Spleen (tissue), 13 donors: ENCODE data around the gene PLCB1. TPM values are rescaled to one million over a fixed set of nuclear protein-coding genes. Genes with fewer than 3 reads are reported as not detected.

Source experiments
- DNase-seq: peaks from one replicate; pipeline ENCODE4 v3.0.0-alpha.2; 2020
- H3K27ac ChIP-seq, 8 donors: fragments of 200-600 bp; sonication (generic) in 7 of 8; 1 replicate in 4 of 8; 2 replicates in 4 of 8; pipeline versions ENCODE4 v1.5.0 to v1.8.0; 2016 to 2021; ENCODE audit warnings: inconsistent platforms in 4 of 8, mild to moderate bottlenecking in 4 of 8, moderate library complexity in 1 of 8
- H3K27me3 ChIP-seq, 7 donors: fragments of 200-600 bp; sonication (generic) in 6 of 7; replicated peaks in 1 of 7; 1 replicate in 4 of 7; 2 replicates in 3 of 7; pipeline versions ENCODE4 v1.5.0 to v1.8.0; 2016 to 2021; ENCODE audit warnings: inconsistent platforms in 3 of 7, mild to moderate bottlenecking in 1 of 7
- H3K36me3 ChIP-seq, 6 donors: fragments of 200-600 bp; sonication (generic) in 5 of 6; 1 replicate in 4 of 6; 2 replicates in 2 of 6; pipeline versions ENCODE4 v1.5.0 to v1.8.0; 2016 to 2021; ENCODE audit warnings: inconsistent platforms in 2 of 6
- H3K4me1 ChIP-seq, 6 donors: fragments of 200-600 bp; sonication (generic) in 5 of 6; 1 replicate in 3 of 6; 2 replicates in 3 of 6; pipeline versions ENCODE4 v1.5.0 to v1.8.0; 2016 to 2021; ENCODE audit warnings: inconsistent platforms in 3 of 6
- H3K4me3 ChIP-seq, 8 donors: fragments of 200-600 bp; sonication (generic) in 7 of 8; 1 replicate in 4 of 8; 2 replicates in 4 of 8; pipeline versions ENCODE4 v1.5.0 to v1.8.0; 2016 to 2021; ENCODE audit warnings: inconsistent platforms in 4 of 8, mild to moderate bottlenecking in 4 of 8, moderate library complexity in 2 of 8
- H3K9me3 ChIP-seq, 8 donors: fragments of 200-600 bp; sonication (generic) in 7 of 8; 1 replicate in 4 of 8; 2 replicates in 4 of 8; pipeline versions ENCODE4 v1.5.0 to v1.8.0; 2016 to 2021; ENCODE audit warnings: inconsistent platforms in 4 of 8
- POLR2A ChIP-seq, 3 donors: fragments of 450-650 bp; IDR thresholded peaks; one replicate each; pipeline ENCODE4 v1.5.1; 2017; ENCODE audit warnings: antibody characterized with exemption in 3 of 3, mild to moderate bottlenecking in 1 of 3
- POLR2AphosphoS5 ChIP-seq, 3 donors: sonication (generic); formaldehyde crosslinking; IDR thresholded peaks; one replicate each; pipeline ENCODE4 v1.5.1; 2017; ENCODE audit warnings: antibody characterized with exemption in 3 of 3
- WGBS, 5 donors: extraction: QIAGEN DNeasy Blood & Tissue Kit in 3 of 5; methylation state at CpG; one replicate each; pipeline versions ENCODE4 v1.1.5 to v1.1.7; 2013 to 2018; 5-methylcytosine and 5-hydroxymethylcytosine counted together
- intact Hi-C: fragments of 100-400 bp; cut with DNase I; formaldehyde crosslinking; loops from one replicate; pipeline ENCODE4 v1.15.0; 2023; ENCODE audit warnings: low total_unique reads
- long read RNA-seq, 2 donors: transcript quantifications; one replicate each; lab custom pipeline, GENCODE V29; 2026
- polyA plus RNA-seq, 3 donors: library from polyadenylated mRNA; stranded (reverse); fragments of 200-250 nt; gene quantifications; one replicate each; pipeline ENCODE4 v1.2.1, GENCODE V29; 2013
- total RNA-seq, 7 donors: library from RNA; depleted of rRNA in 3 of 7; stranded (reverse); fragments of >200 nt in 3 of 7; fragmentation: NEBNext Ultra II Directional in 4 of 7; extraction: Animal tissue kit (Norgen Biotek cat#: 25700) in 4 of 7; gene quantifications; one replicate each; pipeline versions ENCODE4 v1.1.0 to v1.2.1, GENCODE V29; 2016 to 2021
- TF ChIP-seq, protein P1 (sequence below), 11 experiments: fragments of 200-600 bp in 7 of 11; fragments of 450-650 bp in 4 of 11; sonication (generic) in 4 of 11; IDR thresholded peaks in 8 of 11; conservative IDR thresholded peaks in 3 of 11; 1 replicate in 7 of 11; 2 replicates in 4 of 11; pipeline versions ENCODE4 v1.4.0 to v1.8.0; 2016 to 2021; ENCODE audit warnings: antibody characterized with exemption in 11 of 11, inconsistent platforms in 4 of 11, mild to moderate bottlenecking in 1 of 11
- donor health status: healthy with polysubstance abuse.
- donor health status: DM: no; HTN: no; CAD: no; lungs with moderate emphysema.
- donor health status: DM: no; HTN: no; CAD: no.
- donor health status: Bipolar disorder and iron deficiency.
- donor health status: healthy.
- donor health status: DM: no; HTN: no; CAD: no.
- donor health status: DM: yes; HTN: yes; CAD: no.

Gene PLCB1
- total RNA-seq, result 10 to 100 TPM; 14.8 to 33.7 (median 18.7) TPM
- polyA plus RNA-seq, result 1 to 10 TPM; 1.0 to 2.8 (median 1.2) TPM
- long read RNA-seq, donor 1, result 0 reads
- long read RNA-seq, donor 2, full-length matches to known transcripts, result 1 of 1 reads
- long read RNA-seq, donor 2, partial matches to known transcripts, result 0 of 1 reads
- long read RNA-seq, donor 2, other reads (novel, unspliced or antisense), result 0 of 1 reads

DNA sequence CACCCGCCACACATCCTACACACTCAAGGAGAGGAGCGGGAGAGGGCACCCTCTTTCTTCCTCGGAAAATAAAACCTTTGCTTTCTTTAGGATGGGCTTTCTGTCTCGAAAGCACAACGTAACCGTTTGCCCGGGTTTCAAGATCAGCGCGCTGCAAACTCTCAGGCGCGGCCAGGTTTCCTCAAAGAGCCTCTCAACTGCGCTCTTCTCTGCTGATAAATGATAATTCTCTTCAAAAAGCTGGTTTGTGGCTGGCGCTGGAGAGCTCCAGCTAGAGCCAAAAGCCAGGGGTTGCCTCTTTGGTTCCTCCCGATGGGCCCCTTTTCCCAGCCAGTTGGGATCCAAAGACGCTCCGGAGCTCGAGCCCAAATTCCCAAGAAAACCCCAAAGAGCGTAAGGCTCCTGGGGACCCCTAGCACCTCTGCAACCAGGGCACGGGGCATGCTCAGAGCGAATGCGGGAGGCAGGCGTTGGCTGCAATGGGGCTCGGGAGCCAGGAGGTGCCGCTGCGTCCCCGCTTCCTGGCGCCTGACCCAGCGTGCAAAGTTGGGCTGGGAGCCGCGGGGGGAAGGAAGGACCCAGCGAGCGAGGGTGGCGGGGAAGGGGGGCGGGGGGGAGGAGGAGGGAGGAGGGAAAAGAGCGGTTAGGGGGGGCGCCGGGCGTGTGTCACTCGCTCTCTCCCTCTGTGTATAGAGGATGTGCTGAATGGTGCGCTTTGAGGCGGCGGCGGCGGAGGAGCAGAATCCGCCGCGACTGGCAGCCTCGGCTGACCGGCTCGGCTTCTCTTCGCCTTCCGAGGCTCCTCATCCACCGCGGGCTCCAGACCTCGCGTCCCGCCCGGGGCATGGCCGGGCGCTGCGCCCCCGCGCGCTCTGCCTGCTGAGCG, at the start of gene PLCB1:
Gene PLCB1, plus strand, starts transcription at position 669 of the 886 bp plus-strand sequence. CDS start 386 bp downstream, outside the sequence.
- H3K4me1 ChIP-seq, result peaks cover 5 to 36% (median 27%) of the 10 kb centered on the region in 6 donors
- H3K36me3 ChIP-seq, result no peaks in the 10 kb centered on the region
- 0 to 1% (median 1%) methylated on average over 40 to 65 of the region's 65 CpGs for WGBS, 5 donors
- peak within 1 kb of the TSS; percentile 38 to 86 (median 75) for H3K27ac ChIP-seq
- peaks cover 0 to 44% (median 4%) of the 10 kb centered on the region in 7 donors for H3K27me3 ChIP-seq
- intact Hi-C loops, result loop anchor here (5.0 kb wide), 2 partner anchors 255 to 590 kb away; no protein-coding TSS in a partner anchor
- DNase-seq, result peak; percentile 95
- H3K9me3 ChIP-seq, result no peaks in the 10 kb centered on the region
- peak within 1 kb of the TSS; percentile 59 to 90 (median 68) for H3K4me3 ChIP-seq
- TF ChIP-seq POLR2A (IDR thresholded peaks at IDR 0.05) (no peak), POLR2AphosphoS5 (IDR thresholded peaks at IDR 0.05) (peak; percentile 53 to 74 (median 67))
- TF ChIP-seq, protein P1, sequence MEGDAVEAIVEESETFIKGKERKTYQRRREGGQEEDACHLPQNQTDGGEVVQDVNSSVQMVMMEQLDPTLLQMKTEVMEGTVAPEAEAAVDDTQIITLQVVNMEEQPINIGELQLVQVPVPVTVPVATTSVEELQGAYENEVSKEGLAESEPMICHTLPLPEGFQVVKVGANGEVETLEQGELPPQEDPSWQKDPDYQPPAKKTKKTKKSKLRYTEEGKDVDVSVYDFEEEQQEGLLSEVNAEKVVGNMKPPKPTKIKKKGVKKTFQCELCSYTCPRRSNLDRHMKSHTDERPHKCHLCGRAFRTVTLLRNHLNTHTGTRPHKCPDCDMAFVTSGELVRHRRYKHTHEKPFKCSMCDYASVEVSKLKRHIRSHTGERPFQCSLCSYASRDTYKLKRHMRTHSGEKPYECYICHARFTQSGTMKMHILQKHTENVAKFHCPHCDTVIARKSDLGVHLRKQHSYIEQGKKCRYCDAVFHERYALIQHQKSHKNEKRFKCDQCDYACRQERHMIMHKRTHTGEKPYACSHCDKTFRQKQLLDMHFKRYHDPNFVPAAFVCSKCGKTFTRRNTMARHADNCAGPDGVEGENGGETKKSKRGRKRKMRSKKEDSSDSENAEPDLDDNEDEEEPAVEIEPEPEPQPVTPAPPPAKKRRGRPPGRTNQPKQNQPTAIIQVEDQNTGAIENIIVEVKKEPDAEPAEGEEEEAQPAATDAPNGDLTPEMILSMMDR (IDR thresholded peaks at IDR 0.05 in 8 of 11, conservative IDR thresholded peaks at IDR 0.05 in 3 of 11), result peak; percentile 70 to 93 (median 86)

DNA sequence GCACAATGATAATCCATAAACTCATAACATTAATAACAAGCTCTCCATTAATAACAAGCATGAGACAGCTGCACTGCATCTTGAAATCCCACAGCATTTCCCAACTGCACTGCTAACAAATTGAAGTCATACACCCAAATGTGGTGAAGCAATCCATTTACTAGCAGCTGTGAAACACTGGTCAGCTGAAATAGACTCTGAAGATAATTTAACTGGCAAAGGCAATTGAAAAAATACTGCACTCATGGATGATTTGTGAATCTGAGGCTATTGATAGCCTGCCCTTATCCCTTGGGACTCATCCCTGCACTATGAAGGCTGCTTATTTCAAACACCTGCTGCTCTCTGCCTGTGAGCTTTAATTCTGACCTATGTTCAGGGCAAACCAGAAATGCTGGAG, 49.1 kb upstream of the PLCB1 start:
- no peak for DNase-seq
- no peak overlapping the region for H3K4me3 ChIP-seq
- intact Hi-C loops, result no loop called here
- peaks cover 0 to 13% (median 0%) of the 10 kb centered on the region in 6 donors for H3K4me1 ChIP-seq
- H3K36me3 ChIP-seq, result no peaks in the 10 kb centered on the region
- TF ChIP-seq, protein P1 (IDR thresholded peaks at IDR 0.05 in 8 of 11, conservative IDR thresholded peaks at IDR 0.05 in 3 of 11), result no peak
- TF ChIP-seq POLR2AphosphoS5 (IDR thresholded peaks at IDR 0.05) (no peak), POLR2A (IDR thresholded peaks at IDR 0.05) (no peak)
- H3K9me3 ChIP-seq, result no peaks in the 10 kb centered on the region
- H3K27me3 ChIP-seq, result peaks cover 0 to 7% (median 0%) of the 10 kb centered on the region in 7 donors
- peak overlapping the region in 2 of 8 donors; percentile 23 to 29 for H3K27ac ChIP-seq

DNA sequence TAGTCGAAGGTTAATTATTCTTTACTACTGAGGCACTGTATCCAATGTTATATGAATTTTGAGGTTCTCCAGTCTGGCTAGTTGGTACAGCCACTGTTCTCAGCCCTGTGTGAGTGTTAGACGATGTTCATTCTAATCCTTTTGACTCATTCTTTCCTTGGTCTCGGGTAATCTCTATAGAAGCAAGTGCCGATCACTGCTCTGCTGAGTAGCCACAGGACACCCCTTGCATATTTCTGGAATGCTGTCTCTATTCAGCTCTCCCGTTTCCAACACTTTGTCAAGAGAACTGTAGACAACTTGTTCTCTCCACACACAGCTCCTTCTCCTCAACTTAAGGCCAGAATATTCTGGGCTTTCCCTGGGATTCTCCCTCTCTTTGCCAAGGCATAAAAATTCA, 42.4 kb upstream of the PLCB1 start:
- H3K27ac ChIP-seq, result no peak overlapping the region
- no peak overlapping the region for H3K4me3 ChIP-seq
- TF ChIP-seq POLR2A (IDR thresholded peaks at IDR 0.05), result no peak
- no peaks in the 10 kb centered on the region for H3K9me3 ChIP-seq
- no peak for DNase-seq
- H3K36me3 ChIP-seq, result no peaks in the 10 kb centered on the region
- intact Hi-C loops, result no loop called here
- 76 to 95% (median 86%) methylated on average over 5 of the region's 5 CpGs for WGBS, 5 donors
- H3K4me1 ChIP-seq, result peaks cover 0 to 9% (median 5%) of the 10 kb centered on the region in 6 donors
- H3K27me3 ChIP-seq, result no peaks in the 10 kb centered on the region

DNA sequence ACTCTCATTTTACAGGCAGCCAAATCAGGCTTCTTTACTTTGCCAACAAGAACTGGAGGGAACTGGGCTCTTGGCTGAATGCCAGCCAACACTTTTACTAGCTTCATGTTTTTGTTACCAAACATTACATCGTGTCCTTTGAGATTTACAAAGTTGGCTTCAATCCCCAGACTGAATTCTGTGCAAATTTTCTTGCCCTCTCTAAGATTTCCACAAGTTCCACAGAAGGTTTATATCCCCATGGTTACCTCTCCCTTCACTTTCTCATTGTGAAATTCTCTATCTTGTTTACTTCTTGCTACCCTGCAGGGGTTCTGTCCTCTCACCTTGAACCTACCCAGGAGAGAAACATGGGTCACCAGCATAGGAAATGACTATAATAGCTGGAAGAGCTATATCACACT, 37.6 kb upstream of the PLCB1 start:
- 2 to 8% (median 5%) methylated on average over 1 of the region's 1 CpG for WGBS, 5 donors
- Histone ChIP-seq H3K9me3 (no peaks in the 10 kb centered on the region), H3K4me3 (no peak overlapping the region), H3K36me3 (no peaks in the 10 kb centered on the region), H3K27me3 (no peaks in the 10 kb centered on the region), H3K4me1 (peaks cover 0 to 14% (median 8%) of the 10 kb centered on the region in 6 donors), H3K27ac (peak overlapping the region in 1 of 8 donors; percentile 38)
- no peak for TF ChIP-seq POLR2AphosphoS5 (IDR thresholded peaks at IDR 0.05)
- TF ChIP-seq, protein P1 (IDR thresholded peaks at IDR 0.05 in 8 of 11, conservative IDR thresholded peaks at IDR 0.05 in 3 of 11), result no peak
- no peak for TF ChIP-seq POLR2A (IDR thresholded peaks at IDR 0.05)
- intact Hi-C loops, result no loop called here
- DNase-seq, result no peak
